Astrocyte of the spinal cord (primary cell): ENCODE data around the gene GNA14.

Source experiments
- DNase-seq: peaks from one replicate; pipeline ENCODE4 v3.0.0; 2011; ENCODE audit warnings: low read depth, low spot score
- H3K4me3 ChIP-seq: 2 replicates; pipeline ENCODE4 v1.5.1; 2011; ENCODE audit warnings: low read depth, mild to moderate bottlenecking, low read length, moderate library complexity
- in situ Hi-C: cut with HindIII; loops from 2 replicates; pipeline ENCODE4 v1.10.0; 2017; ENCODE audit warnings: low sequenced_read_pairs
- TF ChIP-seq, protein P1 (sequence below): IDR thresholded peaks from 2 replicates; pipeline ENCODE4 v1.5.1; 2012; ENCODE audit warnings: low read depth, mild to moderate bottlenecking, low read length, inconsistent platforms

GNA14 gene

GRCh38 chr9:77435688-77436087, 212.4 kb downstream of the GNA14 start:
- H3K4me3 ChIP-seq = no peak overlapping the region
- in situ Hi-C loops = no loop called here
- DNase-seq = peak; percentile 60
- TF ChIP-seq, protein P1, sequence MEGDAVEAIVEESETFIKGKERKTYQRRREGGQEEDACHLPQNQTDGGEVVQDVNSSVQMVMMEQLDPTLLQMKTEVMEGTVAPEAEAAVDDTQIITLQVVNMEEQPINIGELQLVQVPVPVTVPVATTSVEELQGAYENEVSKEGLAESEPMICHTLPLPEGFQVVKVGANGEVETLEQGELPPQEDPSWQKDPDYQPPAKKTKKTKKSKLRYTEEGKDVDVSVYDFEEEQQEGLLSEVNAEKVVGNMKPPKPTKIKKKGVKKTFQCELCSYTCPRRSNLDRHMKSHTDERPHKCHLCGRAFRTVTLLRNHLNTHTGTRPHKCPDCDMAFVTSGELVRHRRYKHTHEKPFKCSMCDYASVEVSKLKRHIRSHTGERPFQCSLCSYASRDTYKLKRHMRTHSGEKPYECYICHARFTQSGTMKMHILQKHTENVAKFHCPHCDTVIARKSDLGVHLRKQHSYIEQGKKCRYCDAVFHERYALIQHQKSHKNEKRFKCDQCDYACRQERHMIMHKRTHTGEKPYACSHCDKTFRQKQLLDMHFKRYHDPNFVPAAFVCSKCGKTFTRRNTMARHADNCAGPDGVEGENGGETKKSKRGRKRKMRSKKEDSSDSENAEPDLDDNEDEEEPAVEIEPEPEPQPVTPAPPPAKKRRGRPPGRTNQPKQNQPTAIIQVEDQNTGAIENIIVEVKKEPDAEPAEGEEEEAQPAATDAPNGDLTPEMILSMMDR = no peak

DNA sequence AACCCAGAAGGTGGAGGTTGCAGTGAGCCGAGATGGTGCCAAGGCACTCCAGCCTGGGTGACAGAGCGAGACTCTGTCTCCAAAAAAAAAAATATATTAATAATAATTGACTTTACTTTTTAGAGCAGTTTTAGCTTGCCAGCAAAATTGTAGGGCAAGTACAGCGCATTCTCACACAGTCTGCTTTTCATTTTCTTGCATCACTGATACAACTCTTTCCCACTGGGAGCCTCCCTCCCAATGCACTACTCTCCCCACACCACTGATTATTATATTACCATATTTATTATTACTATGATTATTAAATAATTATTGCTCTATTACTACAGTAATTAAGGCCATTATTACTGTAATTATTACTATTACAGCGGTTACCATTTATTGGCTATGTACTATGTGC, 212.8 kb downstream of the GNA14 start:
- TF ChIP-seq, protein P1 = no peak
- no peak overlapping the region for H3K4me3 ChIP-seq
- in situ Hi-C loops = no loop called here
- no peak for DNase-seq

GRCh38 chr9:77433675-77434445, 214.3 kb downstream of the GNA14 start:
- TF ChIP-seq, protein P1 = peak; percentile 100
- DNase-seq = peak; percentile 78
- no peak overlapping the region for H3K4me3 ChIP-seq
- in situ Hi-C loops = no loop called here

DNA sequence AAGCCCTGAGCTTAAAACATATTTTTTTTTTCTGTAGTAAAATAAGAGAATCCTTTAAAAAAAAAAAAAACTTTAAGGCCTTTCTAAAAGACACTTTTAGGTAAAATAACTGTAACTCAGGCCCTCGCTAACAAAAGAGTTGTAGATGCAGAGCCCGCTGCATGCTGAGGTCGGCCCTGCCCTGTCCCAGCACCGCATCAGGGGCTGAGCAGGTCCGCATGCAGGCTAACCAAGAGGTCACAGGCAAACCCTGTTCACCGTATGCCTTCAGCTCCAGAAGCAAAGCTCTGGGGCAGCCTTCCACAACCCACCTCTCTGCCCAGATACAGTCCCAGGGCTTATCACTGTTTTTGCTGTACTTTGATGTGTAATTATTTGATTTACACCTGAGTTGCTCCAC, 216.1 kb downstream of the GNA14 start:
- TF ChIP-seq, protein P1 = no peak
- H3K4me3 ChIP-seq = no peak overlapping the region
- in situ Hi-C loops = no loop called here
- DNase-seq = no peak

GRCh38 chr9:77429928-77430327, 218.2 kb downstream of the GNA14 start:
- TF ChIP-seq, protein P1 = no peak
- in situ Hi-C loops = no loop called here
- no peak overlapping the region for H3K4me3 ChIP-seq
- peak; percentile 47 for DNase-seq

DNA sequence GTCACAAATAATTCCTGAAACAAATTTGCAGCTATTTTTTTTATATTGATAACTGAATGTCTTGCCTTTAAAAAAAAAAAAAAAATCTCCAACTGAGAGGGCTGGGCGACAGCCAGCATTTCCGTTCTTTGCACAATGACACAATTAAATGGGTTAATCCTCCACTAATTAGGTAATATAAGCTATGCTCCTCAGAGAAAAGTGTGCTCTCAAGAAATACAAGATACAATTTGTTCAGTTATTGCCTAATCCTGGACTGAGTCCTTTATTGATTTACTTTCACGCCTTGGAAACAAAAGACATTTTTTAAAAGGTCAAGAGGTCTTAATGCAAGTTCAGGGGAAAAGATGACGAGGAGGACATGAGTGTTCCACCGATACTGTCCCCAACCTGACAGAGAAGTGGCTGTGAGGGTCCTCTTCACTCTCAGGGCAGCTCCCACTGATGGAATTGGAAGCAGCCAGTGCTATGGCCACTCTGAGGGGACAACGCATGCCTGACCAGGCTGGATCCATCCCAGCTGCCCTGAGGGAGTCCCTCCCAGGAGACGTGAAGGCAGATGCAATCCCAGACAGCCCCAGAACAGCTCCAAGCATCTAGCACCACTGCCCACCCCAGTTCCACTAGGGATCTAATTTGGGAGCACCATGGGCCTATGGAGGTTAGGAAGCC, 220.7 kb downstream of the GNA14 start:
- TF ChIP-seq, protein P1 = no peak
- in situ Hi-C loops = no loop called here
- DNase-seq = no peak
- H3K4me3 ChIP-seq = no peak overlapping the region
